ENCODE results near the gene FBXO15.

DNA sequence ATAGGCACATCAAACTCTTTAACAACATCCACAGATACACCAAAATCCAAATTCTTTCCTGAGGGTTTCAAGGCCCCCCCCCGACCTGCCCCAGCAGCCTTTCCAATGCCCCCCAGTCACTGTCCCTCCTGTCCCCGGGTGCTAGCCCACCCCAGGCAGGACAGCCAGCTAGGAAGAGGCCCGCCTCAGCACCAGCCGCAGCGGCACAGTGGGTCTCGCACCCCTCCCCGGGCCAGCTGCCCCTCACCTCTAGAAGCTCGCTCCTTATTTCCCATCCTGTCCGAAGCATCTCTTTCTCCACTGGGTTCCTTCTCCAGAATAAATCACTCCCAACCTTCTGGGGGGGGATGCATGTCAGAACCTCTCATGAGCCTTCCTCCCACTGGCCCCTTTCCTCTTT is 69.4 kb downstream of the FBXO15 start:
- TF ChIP-seq CSDC2 (CRISPR knock-in tag; IDR thresholded peaks at IDR 0.05) (no peak), ZFP3 (CRISPR knock-in tag; IDR thresholded peaks at IDR 0.05) (no peak), GLIS3 (CRISPR knock-in tag; IDR thresholded peaks at IDR 0.05) (no peak), ARNTL (CRISPR knock-in tag; IDR thresholded peaks at IDR 0.05; ENCODE audit: borderline replicate concordance, low read depth) (no peak), ESRRG (CRISPR knock-in tag; IDR thresholded peaks at IDR 0.05) (no peak), RARB (CRISPR knock-in tag; IDR thresholded peaks at IDR 0.05) (no peak), ISL1 (CRISPR knock-in tag; IDR thresholded peaks at IDR 0.05) (no peak), ZNF70 (CRISPR knock-in tag; IDR thresholded peaks at IDR 0.05) (no peak), BACH2 (CRISPR knock-in tag; IDR thresholded peaks at IDR 0.05; ENCODE audit: borderline replicate concordance) (no peak), SNAI2 (CRISPR knock-in tag; IDR thresholded peaks at IDR 0.05) (no peak), ZNF565 (CRISPR knock-in tag; conservative IDR thresholded peaks at IDR 0.05; ENCODE audit: low read depth) (no peak), TCF4 (CRISPR knock-in tag; IDR thresholded peaks at IDR 0.05; ENCODE audit: borderline replicate concordance) (no peak)
- TF ChIP-seq, protein P1, sequence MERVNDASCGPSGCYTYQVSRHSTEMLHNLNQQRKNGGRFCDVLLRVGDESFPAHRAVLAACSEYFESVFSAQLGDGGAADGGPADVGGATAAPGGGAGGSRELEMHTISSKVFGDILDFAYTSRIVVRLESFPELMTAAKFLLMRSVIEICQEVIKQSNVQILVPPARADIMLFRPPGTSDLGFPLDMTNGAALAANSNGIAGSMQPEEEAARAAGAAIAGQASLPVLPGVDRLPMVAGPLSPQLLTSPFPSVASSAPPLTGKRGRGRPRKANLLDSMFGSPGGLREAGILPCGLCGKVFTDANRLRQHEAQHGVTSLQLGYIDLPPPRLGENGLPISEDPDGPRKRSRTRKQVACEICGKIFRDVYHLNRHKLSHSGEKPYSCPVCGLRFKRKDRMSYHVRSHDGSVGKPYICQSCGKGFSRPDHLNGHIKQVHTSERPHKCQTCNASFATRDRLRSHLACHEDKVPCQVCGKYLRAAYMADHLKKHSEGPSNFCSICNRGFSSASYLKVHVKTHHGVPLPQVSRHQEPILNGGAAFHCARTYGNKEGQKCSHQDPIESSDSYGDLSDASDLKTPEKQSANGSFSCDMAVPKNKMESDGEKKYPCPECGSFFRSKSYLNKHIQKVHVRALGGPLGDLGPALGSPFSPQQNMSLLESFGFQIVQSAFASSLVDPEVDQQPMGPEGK (CRISPR knock-in tag; IDR thresholded peaks at IDR 0.05; ENCODE audit: borderline replicate concordance), result no peak
- TF ChIP-seq, protein P2, sequence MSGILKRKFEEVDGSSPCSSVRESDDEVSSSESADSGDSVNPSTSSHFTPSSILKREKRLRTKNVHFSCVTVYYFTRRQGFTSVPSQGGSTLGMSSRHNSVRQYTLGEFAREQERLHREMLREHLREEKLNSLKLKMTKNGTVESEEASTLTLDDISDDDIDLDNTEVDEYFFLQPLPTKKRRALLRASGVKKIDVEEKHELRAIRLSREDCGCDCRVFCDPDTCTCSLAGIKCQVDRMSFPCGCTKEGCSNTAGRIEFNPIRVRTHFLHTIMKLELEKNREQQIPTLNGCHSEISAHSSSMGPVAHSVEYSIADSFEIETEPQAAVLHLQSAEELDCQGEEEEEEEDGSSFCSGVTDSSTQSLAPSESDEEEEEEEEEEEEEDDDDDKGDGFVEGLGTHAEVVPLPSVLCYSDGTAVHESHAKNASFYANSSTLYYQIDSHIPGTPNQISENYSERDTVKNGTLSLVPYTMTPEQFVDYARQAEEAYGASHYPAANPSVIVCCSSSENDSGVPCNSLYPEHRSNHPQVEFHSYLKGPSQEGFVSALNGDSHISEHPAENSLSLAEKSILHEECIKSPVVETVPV (CRISPR knock-in tag; IDR thresholded peaks at IDR 0.05), result no peak

Data from SK-N-SH treated with all-trans-retinoic acid at 6 μM for 48 hours (cell line).